Measurements from ENCODE around the gene MAGEF1.

- TF ChIP-seq CTCF (IDR thresholded peaks at IDR 0.05) (no peak), POLR2A (IDR thresholded peaks at IDR 0.05) (no peak)
Observed at GRCh38 chr3:184672977-184673870, 38.6 kb downstream of the MAGEF1 start.

Measured in Peyer's patch (tissue), 4 donors.